IMR-90 (cell line): ENCODE measurements around the gene ORC4. TPM values are rescaled to one million over a fixed set of nuclear protein-coding genes. Genes with fewer than 3 reads are reported as not detected.

Experiments
- ATAC-seq: fragments of 200-7000 bp; cut with Tn5 transposase; 2 replicates; pipeline ENCODE4 v1.9.1; 2020; ENCODE audit warnings: low read depth, mild to moderate bottlenecking, moderate library complexity
- BruUV-seq: library from RNA; stranded (reverse); fragments of 400-500 nt; replicated peaks from 2 replicates; lab custom pipeline; 2021; lab: Mats Ljungman, UMichigan
- CTCF ChIA-PET: fragments of 300-600 bp; formaldehyde crosslinking; extraction: SDS; loops from one replicate; lab custom pipeline; 2021; ENCODE audit warnings: antibody characterized with exemption; lab: Yijun Ruan, JAX
- POLR2A ChIA-PET: fragments of 300-600 bp; sonication (Branson Sonifier 250); formaldehyde crosslinking; loops from one replicate; lab custom pipeline; 2022; ENCODE audit warnings: antibody characterized with exemption; ENCODE audit not compliant: unreplicated experiment; lab: Charles Lee
- DNase-seq: peaks from one replicate; pipeline ENCODE4 v3.0.0; 2013
- H2AFZ ChIP-seq: replicated peaks from 2 replicates; pipeline ENCODE3; 2013; ENCODE audit warnings: low read length, mild to moderate bottlenecking; ENCODE audit not compliant: poor library complexity
- H2AK5ac ChIP-seq: 2 replicates; pipeline ENCODE4 v1.6.1; 2013; ENCODE audit warnings: low read depth, low read length, inconsistent platforms
- H2AK9ac ChIP-seq: replicated peaks from 2 replicates; pipeline ENCODE3; 2013; ENCODE audit warnings: mild to moderate bottlenecking, low read depth, low read length, moderate library complexity; ENCODE audit not compliant: poor library complexity
- H2BK120ac ChIP-seq: 2 replicates; pipeline ENCODE4 v1.6.1; 2013; ENCODE audit warnings: low read depth, low read length, inconsistent platforms
- H2BK15ac ChIP-seq: 3 replicates; pipeline ENCODE4 v1.6.1; 2013; ENCODE audit warnings: low read depth, low read length, inconsistent platforms
- H2BK20ac ChIP-seq: 2 replicates; pipeline ENCODE4 v1.6.1; 2013; ENCODE audit warnings: low read depth, mild to moderate bottlenecking, inconsistent platforms, low read length, moderate library complexity
- H2BK5ac ChIP-seq: 2 replicates; pipeline ENCODE4 v1.6.1; 2013; ENCODE audit warnings: mild to moderate bottlenecking, low read depth, low read length, inconsistent platforms; ENCODE audit not compliant: poor library complexity, severe bottlenecking
- H3K14ac ChIP-seq: replicated peaks from 2 replicates; pipeline ENCODE4 v1.6.1; 2013; ENCODE audit warnings: low read depth, low read length, inconsistent platforms
- H3K18ac ChIP-seq: 2 replicates; pipeline ENCODE4 v1.6.1; 2013; ENCODE audit warnings: low read depth, low read length, control low read depth
- H3K23ac ChIP-seq: 2 replicates; pipeline ENCODE4 v1.6.1; 2013; ENCODE audit warnings: low read depth, low read length, inconsistent platforms
- H3K27ac ChIP-seq: 2 replicates; pipeline ENCODE4 v1.5.1; 2013; ENCODE audit warnings: mild to moderate bottlenecking, control low read depth, low read length; ENCODE audit not compliant: insufficient read depth
- H3K27me3 ChIP-seq: 2 replicates; pipeline ENCODE4 v1.6.1; 2013; ENCODE audit warnings: low read length; ENCODE audit not compliant: control insufficient read depth, insufficient read depth
- H3K36me3 ChIP-seq: 2 replicates; pipeline ENCODE4 v1.6.1; 2013; ENCODE audit warnings: low read length, mixed read lengths; ENCODE audit not compliant: control insufficient read depth, insufficient read depth
- H3K4ac ChIP-seq: 2 replicates; pipeline ENCODE4 v1.6.1; 2013; ENCODE audit warnings: low read depth, low read length, inconsistent platforms
- H3K4me1 ChIP-seq: 2 replicates; pipeline ENCODE4 v1.6.1; 2013; ENCODE audit warnings: low read length, mixed read lengths; ENCODE audit not compliant: control insufficient read depth, insufficient read depth
- H3K4me2 ChIP-seq: 2 replicates; pipeline ENCODE4 v1.6.1; 2013; ENCODE audit warnings: low read depth, mild to moderate bottlenecking, control low read depth, low read length, moderate library complexity
- H3K4me3 ChIP-seq: 2 replicates; pipeline ENCODE4 v1.5.1; 2013; ENCODE audit warnings: low read depth, mild to moderate bottlenecking, control low read depth, low read length, moderate library complexity; ENCODE audit not compliant: insufficient read depth
- H3K56ac ChIP-seq: 2 replicates; pipeline ENCODE4 v1.6.1; 2013; ENCODE audit warnings: low read length, inconsistent platforms; ENCODE audit not compliant: insufficient read depth; ENCODE audit errors: extremely low read depth
- H3K79me1 ChIP-seq, 2 experiments: 2 replicates each; pipeline ENCODE4 v1.6.1; 2013; ENCODE audit warnings: low read length in 2 of 2, inconsistent platforms in 1 of 2, low read depth in 1 of 2
- H3K9ac ChIP-seq: 2 replicates; pipeline ENCODE4 v1.6.1; 2013; ENCODE audit warnings: low read depth, low read length, control low read depth
- H3K9me1 ChIP-seq: 2 replicates; pipeline ENCODE4 v1.6.1; 2013; ENCODE audit warnings: low read length, inconsistent platforms; ENCODE audit not compliant: insufficient read depth
- H3K9me3 ChIP-seq: 2 replicates; pipeline ENCODE4 v1.6.1; 2013; ENCODE audit warnings: low read length; ENCODE audit not compliant: control insufficient read depth, insufficient read depth
- H4K20me1 ChIP-seq: 2 replicates; pipeline ENCODE4 v1.6.1; 2013; ENCODE audit warnings: low read length, inconsistent platforms; ENCODE audit not compliant: insufficient read depth
- H4K5ac ChIP-seq: 2 replicates; pipeline ENCODE4 v1.6.1; 2013; ENCODE audit warnings: mild to moderate bottlenecking, low read depth, low read length, control low read depth
- H4K8ac ChIP-seq, 2 experiments: 2 replicates each; pipeline ENCODE4 v1.6.1; 2013; ENCODE audit warnings: low read depth in 2 of 2, low read length in 2 of 2, control low read depth in 1 of 2, inconsistent platforms in 1 of 2
- H4K91ac ChIP-seq: 2 replicates; pipeline ENCODE4 v1.6.1; 2013; ENCODE audit warnings: low read depth, low read length, inconsistent platforms; ENCODE audit not compliant: insufficient read depth
- CEBPB ChIP-seq: IDR thresholded peaks from 2 replicates; pipeline ENCODE4 v1.6.1; 2012; ENCODE audit warnings: low read depth, low read length, improper control_type of control experiment
- CHD1 ChIP-seq: IDR thresholded peaks from 2 replicates; pipeline ENCODE4 v1.6.1; 2012; ENCODE audit warnings: low read depth, low read length, improper control_type of control experiment
- CTCF ChIP-seq: conservative IDR thresholded peaks from 2 replicates; pipeline ENCODE4 v1.5.1; 2012; ENCODE audit warnings: mild to moderate bottlenecking, low read depth, low read length, improper control_type of control experiment
- FOS ChIP-seq: fragments of 150-350 bp; IDR thresholded peaks from 2 replicates; pipeline ENCODE4 v1.6.1; 2016; ENCODE audit warnings: low read depth, low read length
- MAFK ChIP-seq: IDR thresholded peaks from 2 replicates; pipeline ENCODE4 v1.6.1; 2012; ENCODE audit warnings: low read depth, low read length, improper control_type of control experiment
- MAZ ChIP-seq: IDR thresholded peaks from 2 replicates; pipeline ENCODE4 v1.6.1; 2012; ENCODE audit warnings: low read depth, mild to moderate bottlenecking, low read length, improper control_type of control experiment, moderate library complexity, borderline replicate concordance
- NFE2L2 ChIP-seq: fragments of 150-350 bp; IDR thresholded peaks from 2 replicates; pipeline ENCODE4 v1.6.1; 2016; ENCODE audit warnings: low read depth, mild to moderate bottlenecking, low read length
- POLR2A ChIP-seq: IDR thresholded peaks from 2 replicates; pipeline ENCODE4 v1.6.1; 2012; ENCODE audit warnings: mild to moderate bottlenecking, low read depth, low read length
- RAD21 ChIP-seq: IDR thresholded peaks from 2 replicates; pipeline ENCODE4 v1.6.1; 2012; ENCODE audit warnings: low read length, improper control_type of control experiment
- RCOR1 ChIP-seq: IDR thresholded peaks from 2 replicates; pipeline ENCODE4 v1.6.1; 2012; ENCODE audit warnings: mild to moderate bottlenecking, low read length, improper control_type of control experiment; ENCODE audit not compliant: insufficient replicate concordance
- RFX5 ChIP-seq: IDR thresholded peaks from 2 replicates; pipeline ENCODE4 v1.8.0; 2012; ENCODE audit warnings: low read depth, mild to moderate bottlenecking, low read length, moderate library complexity
- SMC3 ChIP-seq: fragments of 150-350 bp; IDR thresholded peaks from 2 replicates; pipeline ENCODE4 v1.6.1; 2016; ENCODE audit warnings: low read depth, mild to moderate bottlenecking, antibody characterized with exemption, low read length, moderate library complexity
- USF2 ChIP-seq: fragments of 150-350 bp; IDR thresholded peaks from 2 replicates; pipeline ENCODE4 v1.6.1; 2017; ENCODE audit warnings: mild to moderate bottlenecking, antibody characterized with exemption, low read length, low read depth
- WGBS, 2 experiments: methylation state at CpG; one replicate each; pipeline versions ENCODE4 v1.1.5 to v1.1.7; 2013; ENCODE audit warnings: missing lambda C conversion rate in 2 of 2; ENCODE audit not compliant: insufficient read length in 1 of 2; ENCODE audit errors: extremely low coverage in 2 of 2; 5-methylcytosine and 5-hydroxymethylcytosine counted together
- dilution Hi-C: fragments of 300-500 bp; cut with HindIII; formaldehyde crosslinking; loops from one replicate; pipeline ENCODE4 v1.14.3; 2018; ENCODE audit warnings: low sequenced_read_pairs; ENCODE audit not compliant: unreplicated experiment
- in situ Hi-C: fragments of 300-500 bp; cut with MboI; formaldehyde crosslinking; loops from 3 replicates; pipeline ENCODE4 v1.14.3; 2019; ENCODE audit warnings: low sequenced_read_pairs, inconsistent platforms, mixed read lengths
- intact Hi-C: fragments of 100-400 bp; cut with micrococcal nuclease; formaldehyde crosslinking; loops from 2 replicates; pipeline ENCODE4 v1.10.0; 2022
- polyA plus RNA-seq, 3 experiments: library from polyadenylated mRNA; depleted of rRNA; stranded (reverse); fragments of >200 nt; gene quantifications; 2 replicates each; pipeline ENCODE4 v1.2.3, GENCODE V29; 2012; ENCODE audit warnings: low replicate concordance in 1 of 3
- total RNA-seq: library from RNA; depleted of rRNA; stranded (reverse); fragments of >200 nt; gene quantifications from 2 replicates; pipeline ENCODE4 v1.2.3, GENCODE V29; 2012

Gene ORC4
- total and polyA plus RNA-seq, 2 of the 4 experiments (the other 2 are of a cell fraction): 20.6 to 23.5 TPM

GRCh38 chr2:147888680-147889079 is 131.9 kb downstream of the ORC4 start:
- CTCF ChIA-PET: no interaction called here
- H3K9me3 ChIP-seq: no peaks in the 10 kb centered on the region
- H3K56ac ChIP-seq: no peak overlapping the region
- H3K18ac ChIP-seq: no peak overlapping the region
- H3K23ac ChIP-seq: no peak overlapping the region
- no CpG with 5 or more reads among the region's 3 CpGs for WGBS, 2 experiments
- H2BK120ac ChIP-seq: no peak overlapping the region
- H4K20me1 ChIP-seq: no peaks in the 10 kb centered on the region; the same call in 1 of the 2 replicates
- no peak overlapping the region for H4K91ac ChIP-seq
- no peak overlapping the region for H4K8ac ChIP-seq
- H3K4me2 ChIP-seq: no peak overlapping the region
- H3K9me1 ChIP-seq: no peaks in the 10 kb centered on the region
- no peaks in the 10 kb centered on the region for H3K4me1 ChIP-seq
- no TSS peak for BruUV-seq
- ATAC-seq: no peak
- no peak overlapping the region for H4K5ac ChIP-seq
- H3K4ac ChIP-seq: no peak overlapping the region
- no peak overlapping the region for H3K9ac ChIP-seq
- H3K4me3 ChIP-seq: no peak overlapping the region
- dilution Hi-C loops: no loop called here
- H2AK9ac ChIP-seq: no peak overlapping the region
- no peaks in the 10 kb centered on the region for H3K27me3 ChIP-seq
- no peaks in the 10 kb centered on the region for H3K36me3 ChIP-seq
- intact Hi-C loops: no loop called here
- in situ Hi-C loops: no loop called here
- H3K27ac ChIP-seq: no peak overlapping the region
- H3K79me1 ChIP-seq: peaks cover 3% of the 10 kb centered on the region in 2 experiments; a peak in 3 of 4 replicates
- DNase-seq: no peak
- H2BK5ac ChIP-seq: no peak overlapping the region
- H2AFZ ChIP-seq: no peak overlapping the region
- POLR2A ChIA-PET: no interaction called here
- H2BK15ac ChIP-seq: no peak overlapping the region
- no peak overlapping the region for H3K14ac ChIP-seq
- H2BK20ac ChIP-seq: no peak overlapping the region
- no peak overlapping the region for H2AK5ac ChIP-seq
- no peak for TF ChIP-seq POLR2A
- no peak for TF ChIP-seq NFE2L2
- no peak for TF ChIP-seq SMC3
- TF ChIP-seq FOS: no peak
- TF ChIP-seq CEBPB: no peak
- TF ChIP-seq RAD21: no peak
- TF ChIP-seq CHD1: no peak
- no peak for TF ChIP-seq RFX5
- TF ChIP-seq CTCF: no peak
- no peak for TF ChIP-seq MAFK
- no peak for TF ChIP-seq USF2
- no peak for TF ChIP-seq RCOR1
- no peak for TF ChIP-seq MAZ
